UCSD-AML1 (cell line): ENCODE data around the gene THBS3.
"Not testable (repeated sequence)": the region's sequence is repeated elsewhere in the genome, so short reads cannot be mapped to it uniquely, and the experiment has no call there.

Source experiments
- DNase-seq: peaks from one replicate; lab custom pipeline; 2025; ENCODE audit not compliant: unreplicated experiment; lab: John Stamatoyannopoulos, UW

Gene THBS3

GRCh38 chr1:155207806-155208540 is at the start of gene THBS3:
TSS of gene THBS3 (minus strand) at chr1:155207897. CDS start at chr1:155207876, 21 bp downstream.
- DNase-seq: no peak

GRCh38 chr1:155256058-155256852 is 48.6 kb upstream of the THBS3 start:
- DNase-seq: no peak

GRCh38 chr1:155255243-155256007 is 47.7 kb upstream of the THBS3 start, which contains the start of gene ENTREP3:
TSS of gene ENTREP3 (minus strand) at chr1:155255483. CDS start at chr1:155254877, 606 bp downstream.
- peak; percentile 74 for DNase-seq

GRCh38 chr1:155254714-155255242 is 47.1 kb upstream of the THBS3 start:
- no peak for DNase-seq

GRCh38 chr1:155254228-155254713 is 46.6 kb upstream of the THBS3 start:
- no peak for DNase-seq

GRCh38 chr1:155253797-155254196 is 46.1 kb upstream of the THBS3 start:
- DNase-seq: no peak

GRCh38 chr1:155253208-155253607 is 45.5 kb upstream of the THBS3 start:
- no peak for DNase-seq

- no peak for DNase-seq
Observed at GRCh38 chr1:155251566-155251965, 43.9 kb upstream of the THBS3 start.

GRCh38 chr1:155250633-155251449 is 43.1 kb upstream of the THBS3 start:
- DNase-seq: peak; percentile 92

- no peak for DNase-seq
Observed at GRCh38 chr1:155250246-155250632, 42.5 kb upstream of the THBS3 start.

GRCh38 chr1:155247667-155248553 is 40.2 kb upstream of the THBS3 start:
- no peak for DNase-seq

GRCh38 chr1:155246796-155247195 is 39.1 kb upstream of the THBS3 start:
- not testable (repeated sequence) for DNase-seq

GRCh38 chr1:155245163-155245524 is 37.4 kb upstream of the THBS3 start:
- DNase-seq: no peak

- DNase-seq: peak; percentile 96
Observed at GRCh38 chr1:155244368-155245162, 36.9 kb upstream of the THBS3 start.

- no peak for DNase-seq
Observed at GRCh38 chr1:155242805-155243358, 35.2 kb upstream of the THBS3 start.

- no peak for DNase-seq
Observed at GRCh38 chr1:155241841-155242264, 34.2 kb upstream of the THBS3 start.

GRCh38 chr1:155241069-155241679 is 33.5 kb upstream of the THBS3 start:
- peak; percentile 38 for DNase-seq

- DNase-seq: no peak
Observed at GRCh38 chr1:155236451-155236850, 28.8 kb upstream of the THBS3 start.
